CD4-positive, alpha-beta memory T cell (primary cell): ENCODE results near the gene ERC1. TPM values are rescaled to one million over a fixed set of nuclear protein-coding genes. Genes with fewer than 3 reads are reported as not detected.

Source experiments
- CTCF ChIA-PET: fragments of 350-600 bp; sonication (Branson Sonifier 250); formaldehyde crosslinking; loops from one replicate; lab custom pipeline; 2021; ENCODE audit warnings: inconsistent platforms; ENCODE audit not compliant: partially characterized antibody; lab: Charles Lee
- POLR2A ChIA-PET: fragments of 350-600 bp; sonication (Branson Sonifier 250); formaldehyde crosslinking; loops from one replicate; lab custom pipeline; 2021; ENCODE audit not compliant: partially characterized antibody; lab: Charles Lee
- DNase-seq, 5 donors: peaks; one replicate each; pipeline versions ENCODE4 v3.0.0 to v3.0.0-alpha.2; 2020 to 2022; ENCODE audit warnings: mixed read lengths in 1 of 5
- H3K27ac ChIP-seq: one replicate; pipeline ENCODE4 v1.7.0; 2013; ENCODE audit warnings: low read depth, low read length
- H3K27me3 ChIP-seq: 2 replicates; pipeline ENCODE4 v1.7.0; 2013; ENCODE audit warnings: mild to moderate bottlenecking, low read length, moderate library complexity; ENCODE audit not compliant: insufficient read depth
- H3K36me3 ChIP-seq: 2 replicates; pipeline ENCODE4 v1.7.0; 2013; ENCODE audit warnings: mild to moderate bottlenecking, low read length, moderate library complexity; ENCODE audit not compliant: insufficient read depth
- H3K4me1 ChIP-seq: 2 replicates; pipeline ENCODE4 v1.7.0; 2013; ENCODE audit warnings: mild to moderate bottlenecking, low read length, moderate library complexity; ENCODE audit not compliant: insufficient read depth
- H3K4me3 ChIP-seq, 2 donors: one replicate each; pipeline ENCODE4 v1.7.0; 2013; ENCODE audit warnings: low read length in 2 of 2, mild to moderate bottlenecking in 1 of 2
- H3K9me3 ChIP-seq, 2 donors: one replicate each; pipeline ENCODE4 v1.7.0; 2013; ENCODE audit warnings: low read length in 2 of 2, control low read depth in 1 of 2; ENCODE audit not compliant: control insufficient read depth in 1 of 2
- H3K27ac Mint-ChIP-seq, 7 donors: one replicate each; pipeline ENCODE4 v1.8.0; 2020 to 2021; ENCODE audit warnings: mixed read lengths in 7 of 7, mild to moderate bottlenecking in 6 of 7, inconsistent platforms in 3 of 7, moderate library complexity in 3 of 7
- H3K27me3 Mint-ChIP-seq, 2 donors: one replicate each; pipeline ENCODE4 v1.8.0; 2020 to 2021; ENCODE audit warnings: mixed read lengths in 2 of 2
- H3K36me3 Mint-ChIP-seq, 2 donors: one replicate each; pipeline ENCODE4 v1.8.0; 2020 to 2021; ENCODE audit warnings: mixed read lengths in 2 of 2, inconsistent platforms in 1 of 2, mild to moderate bottlenecking in 1 of 2
- H3K4me1 Mint-ChIP-seq, 4 donors: one replicate each; pipeline ENCODE4 v1.8.0; 2020 to 2021; ENCODE audit warnings: mixed read lengths in 4 of 4, mild to moderate bottlenecking in 1 of 4
- H3K4me3 Mint-ChIP-seq, 8 donors: one replicate each; pipeline ENCODE4 v1.8.0; 2020 to 2021; ENCODE audit warnings: mixed read lengths in 8 of 8, mild to moderate bottlenecking in 7 of 8, moderate library complexity in 6 of 8, inconsistent platforms in 3 of 8
- H3K9me3 Mint-ChIP-seq, 8 donors: one replicate each; pipeline ENCODE4 v1.8.0; 2020 to 2021; ENCODE audit warnings: mixed read lengths in 8 of 8, mild to moderate bottlenecking in 5 of 8, inconsistent platforms in 3 of 8, moderate library complexity in 1 of 8
- intact Hi-C: fragments of 100-400 bp; cut with micrococcal nuclease; formaldehyde crosslinking; loops from one replicate; pipeline ENCODE4 v1.15.1; 2023
- polyA plus RNA-seq, 2 donors: library from polyadenylated mRNA; unstranded; fragments of 300-500 nt; fragmentation: Illumina TruSeq; gene quantifications; one replicate each; pipeline ENCODE4 v1.2.3, GENCODE V29; 2021
- total RNA-seq, 2 experiments: library from RNA; stranded (reverse); gene quantifications; one replicate each; pipeline ENCODE4 v1.2.3, GENCODE V29; 2021

Gene ERC1
- total and polyA plus RNA-seq, 4 experiments from 2014 or later = 4.0 to 41.7 (median 28.7) TPM

- Mint-ChIP-seq H3K9me3 (peaks cover 0 to 7% (median 5%) of the 10 kb centered on the region in 8 donors), H3K27me3 (no peaks in the 10 kb centered on the region), H3K27ac (peak overlapping the region in 5 of 7 donors; percentile 5 to 59 (median 12)), H3K4me1 (peaks cover 5 to 9% (median 8%) of the 10 kb centered on the region in 4 donors), H3K36me3 (peaks cover 12 to 20% of the 10 kb centered on the region in 2 donors), H3K4me3 (peak overlapping the region in 1 of 8 donors; percentile 47)
- Histone ChIP-seq H3K27ac (no peak overlapping the region), H3K36me3 (no peaks in the 10 kb centered on the region), H3K9me3 (no peaks in the 10 kb centered on the region), H3K4me1 (peaks cover 19% of the 10 kb centered on the region), H3K27me3 (no peaks in the 10 kb centered on the region), H3K4me3 (no peak overlapping the region)
- intact Hi-C loops = loop anchor here (10.0 kb wide), 1 partner anchor 393 kb away; the partner anchor contains the start of gene FBXL14
- DNase-seq = no peak
- POLR2A ChIA-PET = no interaction called here
- CTCF ChIA-PET = no interaction called here
Measured at GRCh38 chr12:1201886-1202285, 210.9 kb downstream of the ERC1 start.

DNA sequence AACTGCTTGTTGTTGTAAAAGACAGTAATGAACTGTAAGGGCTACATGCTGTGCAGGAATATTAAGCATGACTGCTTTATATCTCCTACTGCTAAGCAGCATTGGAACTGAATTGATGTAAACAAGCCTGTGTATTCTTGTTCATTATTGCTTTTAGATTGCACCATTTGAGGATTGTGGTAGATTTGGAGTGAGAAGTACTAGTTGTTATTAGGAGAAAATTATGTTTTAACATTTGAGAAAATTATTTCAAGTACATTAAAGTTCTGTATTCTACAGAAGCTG is 212.7 kb downstream of the ERC1 start:
- CTCF ChIA-PET = no interaction called here
- no peak overlapping the region for H3K4me3 ChIP-seq
- peaks cover 0 to under 1% (median 0%) of the 10 kb centered on the region in 8 donors for H3K9me3 Mint-ChIP-seq

DNA sequence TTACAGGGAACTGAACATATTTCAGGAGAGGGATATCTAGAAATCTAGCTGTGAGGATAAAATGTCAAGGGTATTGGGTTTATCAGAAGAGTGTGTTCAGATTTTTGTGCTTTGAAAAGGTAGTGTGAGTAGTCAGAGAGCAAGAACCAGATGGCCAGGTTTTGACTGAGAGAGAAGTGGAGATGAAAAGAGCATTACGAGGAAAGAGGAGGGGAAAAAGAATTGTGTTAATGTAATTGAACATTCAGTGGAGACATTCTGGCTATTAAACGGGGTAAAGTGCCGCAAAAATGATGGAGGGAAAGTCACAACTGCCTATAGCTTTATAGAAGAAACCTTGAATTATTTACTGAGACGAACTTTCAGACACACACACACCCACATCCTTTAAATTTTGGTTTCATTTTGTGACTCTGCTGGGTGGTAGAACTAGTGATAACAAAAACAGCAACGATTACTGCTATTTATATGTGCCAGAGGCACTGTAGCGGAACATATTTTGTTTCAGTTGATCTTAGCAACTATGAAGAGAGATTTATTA is 213.6 kb downstream of the ERC1 start:
- Histone ChIP-seq H3K4me3 (peak overlapping the region; percentile 31 to 55), H3K27ac (peak overlapping the region; percentile 42), H3K27me3 (no peaks in the 10 kb centered on the region), H3K9me3 (no peaks in the 10 kb centered on the region), H3K4me1 (peaks cover 19% of the 10 kb centered on the region), H3K36me3 (no peaks in the 10 kb centered on the region)
- intact Hi-C loops = loop anchor here (10.0 kb wide), 1 partner anchor 390 kb away; the partner anchor contains the start of gene FBXL14
- ChIA-PET CTCF (interaction anchor here (1.6 kb wide), 1 partner anchor 86 kb away, joined by 10 read pairs; no protein-coding TSS in a partner anchor), POLR2A (interaction anchor here (0.9 to 1.2 kb wide), 4 partner anchors 17 to 388 kb away, joined by 3 read pairs; no protein-coding TSS in a partner anchor)
- Mint-ChIP-seq H3K27ac (no peak overlapping the region), H3K4me1 (peaks cover 5 to 9% (median 8%) of the 10 kb centered on the region in 4 donors), H3K9me3 (no peaks in the 10 kb centered on the region), H3K27me3 (no peaks in the 10 kb centered on the region), H3K36me3 (peaks cover 0 to 15% of the 10 kb centered on the region in 2 donors), H3K4me3 (no peak overlapping the region)
- DNase-seq = peak in 4 of 5 donors; percentile 23 to 45 (median 39)

More for the DNA sequence above, 212.7 kb downstream of the ERC1 start:
- no peak for DNase-seq
- Histone ChIP-seq H3K27ac (no peak overlapping the region), H3K9me3 (no peaks in the 10 kb centered on the region), H3K36me3 (no peaks in the 10 kb centered on the region), H3K4me1 (peaks cover 19% of the 10 kb centered on the region), H3K27me3 (no peaks in the 10 kb centered on the region)
- Mint-ChIP-seq H3K27ac (no peak overlapping the region), H3K36me3 (peaks cover 0 to 9% of the 10 kb centered on the region in 2 donors), H3K4me3 (no peak overlapping the region), H3K27me3 (no peaks in the 10 kb centered on the region), H3K4me1 (peaks cover 5 to 9% (median 8%) of the 10 kb centered on the region in 4 donors)
- intact Hi-C loops = loop anchor here (10.0 kb wide), 1 partner anchor 391 kb away; the partner anchor contains the start of gene FBXL14
- POLR2A ChIA-PET = no interaction called here

DNA sequence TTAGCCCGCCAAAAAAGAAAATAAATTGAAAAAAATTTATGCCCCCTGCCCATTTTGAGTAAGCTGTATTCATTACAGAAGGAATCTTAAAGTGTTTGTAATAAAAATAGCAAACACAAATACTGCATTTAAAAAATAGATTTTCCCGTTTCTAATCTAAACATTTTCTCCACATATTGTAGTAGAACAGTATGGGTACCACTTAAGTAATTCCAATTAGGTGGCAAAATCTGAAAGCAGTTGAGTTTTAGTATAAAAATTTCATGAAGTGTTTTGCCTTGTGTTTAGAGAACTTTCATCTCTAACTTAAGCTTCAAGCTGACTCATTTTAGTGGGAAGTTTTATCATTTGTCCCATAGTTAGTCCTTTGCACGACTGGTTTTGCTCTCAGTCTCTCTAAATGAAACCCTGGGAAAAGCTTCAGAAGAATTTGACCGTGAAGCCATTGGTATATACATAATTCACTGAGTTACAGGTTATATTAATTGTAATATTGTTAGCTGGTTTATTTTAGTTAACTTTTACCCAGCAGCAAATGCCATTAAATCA is 214.6 kb downstream of the ERC1 start:
- H3K36me3 ChIP-seq = no peaks in the 10 kb centered on the region
- ChIA-PET POLR2A (interaction anchor here (0.9 kb wide), 2 partner anchors 18 to 256 kb away, joined by 3 read pairs; no protein-coding TSS in a partner anchor), CTCF (interaction anchor here (1.1 to 1.6 kb wide), 3 partner anchors 87 to 400 kb away, joined by 3 to 10 read pairs (median 3); no protein-coding TSS in a partner anchor)
- no peaks in the 10 kb centered on the region for H3K9me3 ChIP-seq
- no peaks in the 10 kb centered on the region for H3K27me3 ChIP-seq
- peaks cover 19% of the 10 kb centered on the region for H3K4me1 ChIP-seq
- peak overlapping the region in 1 of 7 donors; percentile 6 for H3K27ac Mint-ChIP-seq
- H3K27me3 Mint-ChIP-seq = no peaks in the 10 kb centered on the region
- H3K4me1 Mint-ChIP-seq = peaks cover 5 to 9% (median 8%) of the 10 kb centered on the region in 4 donors
- H3K4me3 Mint-ChIP-seq = peak overlapping the region in 3 of 8 donors; percentile 45 to 65 (median 55)
- no peak overlapping the region for H3K27ac ChIP-seq
- peaks cover 2 to 19% of the 10 kb centered on the region in 2 donors for H3K36me3 Mint-ChIP-seq
- intact Hi-C loops = loop anchor here (10.0 kb wide), 1 partner anchor 389 kb away; the partner anchor contains the start of gene FBXL14
- no peak for DNase-seq
- no peak overlapping the region for H3K4me3 ChIP-seq
- no peaks in the 10 kb centered on the region for H3K9me3 Mint-ChIP-seq

DNA sequence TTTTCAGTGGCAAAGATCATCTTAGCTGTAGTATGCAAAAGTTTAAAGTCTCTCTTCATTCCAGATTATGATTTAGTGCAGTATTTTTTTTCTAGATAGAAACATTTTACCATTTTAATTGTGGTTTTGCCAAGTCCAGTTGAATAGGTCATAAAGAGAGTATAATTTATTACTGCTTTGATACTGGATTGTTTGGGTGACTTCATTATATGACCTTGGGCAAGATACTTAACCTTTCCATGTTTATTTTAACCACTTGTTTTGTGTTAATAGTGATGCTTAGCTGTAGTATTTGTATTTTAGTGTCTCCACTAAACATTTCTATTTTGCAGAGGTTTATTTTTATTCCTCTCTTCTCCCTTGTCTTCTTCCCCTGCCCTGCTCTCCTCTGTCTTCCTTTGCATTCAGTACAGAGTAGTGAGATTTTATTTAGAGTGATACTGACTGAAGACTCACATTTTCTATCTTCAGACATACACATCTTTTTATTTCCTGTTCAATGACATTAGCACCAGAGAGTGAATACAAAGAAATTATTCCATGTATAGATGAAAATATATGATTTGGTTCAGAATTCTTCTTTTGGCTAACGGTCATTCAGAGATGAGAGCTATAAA is 215.2 kb downstream of the ERC1 start:
- H3K4me3 ChIP-seq = no peak overlapping the region
- H3K36me3 ChIP-seq = no peaks in the 10 kb centered on the region
- Mint-ChIP-seq H3K4me1 (peaks cover 5 to 9% (median 8%) of the 10 kb centered on the region in 4 donors), H3K36me3 (peaks cover 2 to 19% of the 10 kb centered on the region in 2 donors), H3K27me3 (no peaks in the 10 kb centered on the region), H3K9me3 (no peaks in the 10 kb centered on the region), H3K27ac (peak overlapping the region in 3 of 7 donors; percentile 9 to 63 (median 49)), H3K4me3 (peak overlapping the region in 1 of 8 donors; percentile 3)
- intact Hi-C loops = loop anchor here (10.0 kb wide), 1 partner anchor 389 kb away; the partner anchor contains the start of gene FBXL14
- H3K27me3 ChIP-seq = no peaks in the 10 kb centered on the region
- ChIA-PET POLR2A (no interaction called here), CTCF (interaction anchor here (1.1 to 1.6 kb wide), 3 partner anchors 88 to 400 kb away, joined by 3 to 10 read pairs (median 3); no protein-coding TSS in a partner anchor)
- H3K9me3 ChIP-seq = no peaks in the 10 kb centered on the region
- peaks cover 19% of the 10 kb centered on the region for H3K4me1 ChIP-seq
- DNase-seq = no peak
- no peak overlapping the region for H3K27ac ChIP-seq

DNA sequence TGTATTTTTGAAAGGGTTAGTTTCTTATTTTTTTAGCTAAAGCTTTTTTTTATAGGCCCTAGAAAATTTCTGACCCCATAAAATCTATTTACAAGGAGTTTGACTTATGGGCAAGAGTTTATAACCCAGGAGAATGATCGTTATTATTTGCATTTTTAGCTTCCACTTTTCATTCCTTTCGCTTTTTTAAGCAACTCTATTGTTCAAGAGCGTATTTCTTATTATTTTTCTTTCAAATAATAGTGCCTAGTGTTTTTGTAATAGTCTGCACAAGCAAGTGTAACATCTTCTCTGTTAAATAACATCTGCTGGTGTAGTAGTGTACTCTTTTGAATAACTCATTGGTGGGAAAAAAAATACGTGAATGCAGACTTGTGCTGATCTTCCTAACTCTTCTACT is 216.3 kb downstream of the ERC1 start:
- Mint-ChIP-seq H3K27ac (peak overlapping the region in 1 of 7 donors; percentile 27), H3K27me3 (no peaks in the 10 kb centered on the region), H3K9me3 (no peaks in the 10 kb centered on the region), H3K4me3 (no peak overlapping the region), H3K4me1 (peaks cover 0 to 7% (median 4%) of the 10 kb centered on the region in 4 donors), H3K36me3 (peaks cover 3 to 19% of the 10 kb centered on the region in 2 donors)
- no peak for DNase-seq
- CTCF ChIA-PET = no interaction called here
- intact Hi-C loops = loop anchor here (10.0 kb wide), 1 partner anchor 388 kb away; the partner anchor contains the start of gene FBXL14
- POLR2A ChIA-PET = no interaction called here
- Histone ChIP-seq H3K27ac (no peak overlapping the region), H3K27me3 (no peaks in the 10 kb centered on the region), H3K4me1 (peaks cover 19% of the 10 kb centered on the region), H3K4me3 (no peak overlapping the region), H3K9me3 (no peaks in the 10 kb centered on the region), H3K36me3 (no peaks in the 10 kb centered on the region)
